GM21423 (cell line): Measurements from ENCODE around the gene SRCIN1.
"Not testable (repeated sequence)": the region's sequence is repeated elsewhere in the genome, so short reads cannot be mapped to it uniquely, and the experiment has no call there.

Experiments used
- ATAC-seq: cut with Tn5 transposase; IDR thresholded peaks from one replicate; pipeline ENCODE4 v1.9.1; 2021; ENCODE audit warnings: mild to moderate bottlenecking, moderate library complexity; ENCODE audit not compliant: unreplicated experiment

SRCIN1 gene

GRCh38 chr17:38605841-38606645, at the start of gene SRCIN1:
TSS of gene SRCIN1 (minus strand) at chr17:38605952. CDS start at chr17:38605705, 247 bp downstream.
- ATAC-seq, result no peak

- ATAC-seq, result no peak
Measured at GRCh38 chr17:38654411-38655398, 49.0 kb upstream of the SRCIN1 start.

GRCh38 chr17:38653679-38654078, 47.9 kb upstream of the SRCIN1 start:
- ATAC-seq, result no peak

- no peak for ATAC-seq
Measured at GRCh38 chr17:38653230-38653629, 47.5 kb upstream of the SRCIN1 start.

- not testable (repeated sequence) for ATAC-seq
Measured at GRCh38 chr17:38650653-38651173, 45.0 kb upstream of the SRCIN1 start.

GRCh38 chr17:38637951-38638350, 32.2 kb upstream of the SRCIN1 start:
- ATAC-seq, result no peak

- no peak for ATAC-seq
Measured at GRCh38 chr17:38636054-38636453, 30.3 kb upstream of the SRCIN1 start.

- no peak for ATAC-seq
Measured at GRCh38 chr17:38632334-38632733, 26.6 kb upstream of the SRCIN1 start.

GRCh38 chr17:38628441-38628840, 22.7 kb upstream of the SRCIN1 start:
- ATAC-seq, result no peak

- ATAC-seq, result no peak
Measured at GRCh38 chr17:38627957-38628356, 22.2 kb upstream of the SRCIN1 start.

GRCh38 chr17:38626606-38627226, 21.0 kb upstream of the SRCIN1 start:
- ATAC-seq, result not testable (repeated sequence)

- no peak for ATAC-seq
Measured at GRCh38 chr17:38625482-38625881, 19.7 kb upstream of the SRCIN1 start.

GRCh38 chr17:38624782-38625355, 19.1 kb upstream of the SRCIN1 start:
- not testable (repeated sequence) for ATAC-seq

GRCh38 chr17:38621538-38621937, 15.8 kb upstream of the SRCIN1 start:
- ATAC-seq, result no peak

- ATAC-seq, result no peak
Measured at GRCh38 chr17:38620551-38621277, 15.0 kb upstream of the SRCIN1 start.

GRCh38 chr17:38619937-38620550, 14.3 kb upstream of the SRCIN1 start:
- no peak for ATAC-seq

- ATAC-seq, result no peak
Measured at GRCh38 chr17:38619451-38619795, 13.7 kb upstream of the SRCIN1 start.

- ATAC-seq, result no peak
Measured at GRCh38 chr17:38617967-38618760, 12.4 kb upstream of the SRCIN1 start.
